Loucy (cell line): ENCODE data around the gene TENM3.

ENCODE experiments used
- H2AFZ ChIP-seq: fragments of 200-600 bp; sonication (generic); 2 replicates; pipeline ENCODE4 v1.6.0; 2016; ENCODE audit warnings: antibody characterized with exemption, mild to moderate bottlenecking, low read length, moderate library complexity
- H3F3A ChIP-seq: fragments of 200-600 bp; 2 replicates; pipeline ENCODE4 v1.6.0; 2016; ENCODE audit warnings: antibody characterized with exemption, low read depth, mild to moderate bottlenecking
- H3K27me3 ChIP-seq: fragments of 200-600 bp; sonication (generic); 2 replicates; pipeline ENCODE4 v1.6.1; 2014; ENCODE audit warnings: low read length, mild to moderate bottlenecking; ENCODE audit not compliant: insufficient read depth, poor library complexity, severe bottlenecking
- H3K36me3 ChIP-seq: fragments of 200-600 bp; sonication (generic); 2 replicates; pipeline ENCODE4 v1.6.1; 2016; ENCODE audit warnings: low read length; ENCODE audit not compliant: insufficient read depth
- H3K4me1 ChIP-seq: fragments of 200-600 bp; sonication (generic); 2 replicates; pipeline ENCODE4 v1.5.1; 2014; ENCODE audit warnings: low read length, mild to moderate bottlenecking; ENCODE audit not compliant: insufficient read depth, poor library complexity, severe bottlenecking
- H3K4me2 ChIP-seq: fragments of 200-600 bp; sonication (generic); 2 replicates; pipeline ENCODE4 v1.6.0; 2014; ENCODE audit warnings: antibody characterized with exemption, low read length, low read depth, mild to moderate bottlenecking; ENCODE audit not compliant: poor library complexity, severe bottlenecking
- H3K4me3 ChIP-seq: fragments of 200-600 bp; sonication (generic); 2 replicates; pipeline ENCODE4 v1.5.1; 2014; ENCODE audit warnings: low read length, mild to moderate bottlenecking, mixed read lengths; ENCODE audit not compliant: poor library complexity, severe bottlenecking
- H3K79me2 ChIP-seq: fragments of 200-600 bp; sonication (generic); 2 replicates; pipeline ENCODE4 v1.6.1; 2014; ENCODE audit warnings: low read length; ENCODE audit not compliant: insufficient read depth
- H3K9ac ChIP-seq: fragments of 200-600 bp; sonication (generic); 2 replicates; pipeline ENCODE4 v1.6.0; 2014; ENCODE audit warnings: mild to moderate bottlenecking, low read depth, low read length, moderate library complexity; ENCODE audit not compliant: poor library complexity, severe bottlenecking
- H3K9me2 ChIP-seq: fragments of 200-600 bp; sonication (generic); replicated peaks from 2 replicates; pipeline ENCODE4 v1.6.1; 2016; ENCODE audit warnings: low read depth, low read length, mixed read lengths
- H3K9me3 ChIP-seq: fragments of 200-600 bp; sonication (generic); 2 replicates; pipeline ENCODE4 v1.6.1; 2014; ENCODE audit warnings: mild to moderate bottlenecking, antibody characterized with exemption, low read length, low read depth; ENCODE audit not compliant: insufficient read depth
- H4K20me1 ChIP-seq: fragments of 200-600 bp; sonication (generic); 2 replicates; pipeline ENCODE4 v1.6.0; 2014; ENCODE audit warnings: antibody characterized with exemption, low read length, mild to moderate bottlenecking; ENCODE audit not compliant: insufficient read depth, poor library complexity, severe bottlenecking
- CTCF ChIP-seq: fragments of 200-600 bp; sonication (generic); conservative IDR thresholded peaks from 2 replicates; pipeline ENCODE4 v1.5.1; 2014; ENCODE audit warnings: mild to moderate bottlenecking, antibody characterized with exemption, low read length
- EZH2phosphoT487 ChIP-seq: fragments of 200-600 bp; IDR thresholded peaks from 2 replicates; pipeline ENCODE4 v1.6.1; 2018; ENCODE audit warnings: antibody characterized with exemption, mild to moderate bottlenecking, moderate library complexity, borderline replicate concordance

Gene TENM3

GRCh38 chr4:182575225-182575624 is 332.0 kb downstream of the TENM3 start:
- Histone ChIP-seq H3K4me1 (peaks cover 3% of the 10 kb centered on the region), H2AFZ (peak overlapping the region; percentile 55)

GRCh38 chr4:182576601-182577289 is 333.5 kb downstream of the TENM3 start:
- Histone ChIP-seq H3K27me3 (no peaks in the 10 kb centered on the region), H3K4me2 (no peak overlapping the region), H3K9me2 (no peaks in the 10 kb centered on the region), H3F3A (no peaks in the 10 kb centered on the region), H2AFZ (no peak overlapping the region), H4K20me1 (no peaks in the 10 kb centered on the region), H3K36me3 (no peaks in the 10 kb centered on the region), H3K9me3 (no peaks in the 10 kb centered on the region), H3K4me3 (no peak overlapping the region), H3K4me1 (peaks cover 3% of the 10 kb centered on the region), H3K79me2 (no peaks in the 10 kb centered on the region), H3K9ac (no peak overlapping the region)
- TF ChIP-seq EZH2phosphoT487, result no peak
- TF ChIP-seq CTCF, result no peak

More at GRCh38 chr4:182575225-182575624, 332.0 kb downstream of the TENM3 start:
- no peaks in the 10 kb centered on the region for H3F3A ChIP-seq
- no peaks in the 10 kb centered on the region for H3K9me2 ChIP-seq
- H4K20me1 ChIP-seq, result no peaks in the 10 kb centered on the region
- no peaks in the 10 kb centered on the region for H3K36me3 ChIP-seq
- H3K4me2 ChIP-seq, result peak overlapping the region; percentile 49
- TF ChIP-seq EZH2phosphoT487 (no peak), CTCF (no peak)
- peak overlapping the region; percentile 34 for H3K4me3 ChIP-seq
- no peaks in the 10 kb centered on the region for H3K27me3 ChIP-seq
- H3K9me3 ChIP-seq, result no peaks in the 10 kb centered on the region
- H3K9ac ChIP-seq, result no peak overlapping the region
- H3K79me2 ChIP-seq, result no peaks in the 10 kb centered on the region

GRCh38 chr4:182577411-182577810 is 334.2 kb downstream of the TENM3 start:
- no peak overlapping the region for H2AFZ ChIP-seq
- no peak for TF ChIP-seq EZH2phosphoT487
- TF ChIP-seq CTCF, result no peak
- no peaks in the 10 kb centered on the region for H3K79me2 ChIP-seq

More at GRCh38 chr4:182577411-182577810, 334.2 kb downstream of the TENM3 start:
- Histone ChIP-seq H3K27me3 (no peaks in the 10 kb centered on the region), H3K36me3 (no peaks in the 10 kb centered on the region), H3K9me3 (no peaks in the 10 kb centered on the region), H3K9me2 (no peaks in the 10 kb centered on the region; the same call in 1 of the 2 replicates), H4K20me1 (no peaks in the 10 kb centered on the region), H3K4me2 (no peak overlapping the region), H3K4me3 (no peak overlapping the region), H3F3A (no peaks in the 10 kb centered on the region), H3K4me1 (peaks cover 3% of the 10 kb centered on the region), H3K9ac (no peak overlapping the region)
